Measurements from ENCODE around the gene AKIP1. TPM values are rescaled to one million over a fixed set of nuclear protein-coding genes. Genes with fewer than 3 reads are reported as not detected.

AKIP1 gene
- total and polyA plus RNA-seq, 2 donors (not counting 3 experiments of a cell fraction or from before 2014, with no cell fraction given): 21.9 to 32.4 TPM

- Histone ChIP-seq H3K27me3 (ENCODE audit: control insufficient read depth in 2 of 2, insufficient read depth in 2 of 2, low read length in 2 of 2) (no peaks in the 10 kb centered on the region), H3K27ac (ENCODE audit: insufficient read depth, low read depth, low read length) (no peak overlapping the region), H3K4me2 (ENCODE audit: insufficient read depth, low read length) (no peak overlapping the region), H3K4me1 (ENCODE audit: control insufficient read depth, extremely low read depth, insufficient read depth, low read length) (peaks cover 38% of the 10 kb centered on the region), H3K9me1 (replicated peaks; ENCODE audit: control insufficient read depth, extremely low read depth, insufficient read depth, low read length) (no peaks in the 10 kb centered on the region), H3K9ac (replicated peaks; ENCODE audit: extremely low read depth, insufficient read depth, low read length) (no peak overlapping the region), H3K4me3 (replicated peaks in 1 of 3; ENCODE audit: insufficient read depth in 1 of 3, low read depth in 1 of 3, low read length in 3 of 3) (no peak overlapping the region), H3K79me2 (ENCODE audit: control insufficient read depth, insufficient read depth, low read length) (no peaks in the 10 kb centered on the region), H2AFZ (ENCODE audit: low read depth, low read length) (peak overlapping the region; percentile 49), H3K36me3 (ENCODE audit: control insufficient read depth in 2 of 2, extremely low read depth in 1 of 2, insufficient read depth in 2 of 2, low read length in 2 of 2) (no peaks in the 10 kb centered on the region), H3K9me3 (replicated peaks; ENCODE audit: control insufficient read depth, insufficient read depth, low read length) (no peaks in the 10 kb centered on the region), H4K20me1 (replicated peaks; ENCODE audit: control insufficient read depth, extremely low read depth, insufficient read depth, low read length) (no peaks in the 10 kb centered on the region)
- FAIRE-seq (no peak), DNase-seq (ENCODE audit: low read depth, low spot score) (no peak)
- no TSS peak for BruUV-seq (replicated peaks)
- dilution Hi-C loops (cut with MboI; ENCODE audit: extremely low pct_ligation_motif_present, low sequenced_read_pairs): no loop called here
- ChIA-PET CTCF (no interaction called here), POLR2A (no interaction called here)
- intact Hi-C loops (cut with micrococcal nuclease): no loop called here
- TF ChIP-seq CTCF (IDR thresholded peaks at IDR 0.05; ENCODE audit: extremely low read depth in 1 of 2, insufficient read depth in 1 of 2, low read depth in 1 of 2, low read length in 2 of 2) (no peak), MYC (IDR thresholded peaks at IDR 0.05; ENCODE audit: low read depth, low read length) (no peak), GATA2 (IDR thresholded peaks at IDR 0.05; ENCODE audit: insufficient read depth, insufficient read length, low read depth, low read length) (no peak), JUN (IDR thresholded peaks at IDR 0.05; ENCODE audit: borderline replicate concordance, insufficient read depth, insufficient read length, low read depth) (no peak), FOS (IDR thresholded peaks at IDR 0.05; ENCODE audit: borderline replicate concordance, insufficient read depth, low read length) (no peak), EZH2 (IDR thresholded peaks at IDR 0.05; ENCODE audit: borderline replicate concordance, low read depth, low read length, severe bottlenecking) (no peak), POLR2A (IDR thresholded peaks at IDR 0.05; ENCODE audit: low read depth, low read length) (no peak)
Observed at GRCh38 chr11:8867035-8867434, 44.0 kb upstream of the AKIP1 start.
